H1 (cell line): ENCODE results near the gene FOXO6. TPM values are rescaled to one million over a fixed set of nuclear protein-coding genes. Genes with fewer than 3 reads are reported as not detected.

Source experiments
- CTCF ChIA-PET: fragments of 300-600 bp; sonication (Branson Sonifier 250); formaldehyde crosslinking; loops from one replicate; lab custom pipeline; 2021; ENCODE audit not compliant: partially characterized antibody; lab: Charles Lee
- POLR2A ChIA-PET: fragments of 300-600 bp; sonication (Branson Sonifier 250); formaldehyde crosslinking; loops from one replicate; lab custom pipeline; 2021; ENCODE audit warnings: inconsistent platforms; ENCODE audit not compliant: partially characterized antibody; lab: Charles Lee
- DNase-seq, 2 experiments: peaks; one replicate each; pipeline versions ENCODE4 v3.0.0 to v3.0.0-alpha.2; 2010 to 2022; ENCODE audit warnings: low spot score in 2 of 2, low read depth in 1 of 2, mixed read lengths in 1 of 2
- FAIRE-seq: peaks from 2 replicates; lab custom pipeline; 2011; peaks lifted over from hg19 to GRCh38; lab: Jason Lieb, UNC
- H2AFZ ChIP-seq: 2 replicates; pipeline ENCODE4 v1.8.1; 2012; ENCODE audit warnings: low read length, inconsistent platforms
- H2AK5ac ChIP-seq: 2 replicates; pipeline ENCODE4 v1.6.1; 2013; ENCODE audit warnings: low read depth, low read length
- H2BK120ac ChIP-seq: replicated peaks from 2 replicates; pipeline ENCODE3; 2013; ENCODE audit warnings: low read depth, low read length, inconsistent platforms
- H2BK12ac ChIP-seq: 2 replicates; pipeline ENCODE4 v1.6.1; 2013; ENCODE audit warnings: low read depth, low read length
- H2BK15ac ChIP-seq: 2 replicates; pipeline ENCODE4 v1.6.1; 2013; ENCODE audit warnings: low read length
- H2BK20ac ChIP-seq: 2 replicates; pipeline ENCODE4 v1.6.1; 2013; ENCODE audit warnings: low read length
- H2BK5ac ChIP-seq: 2 replicates; pipeline ENCODE4 v1.6.1; 2013; ENCODE audit warnings: low read depth, low read length
- H3K14ac ChIP-seq: 2 replicates; pipeline ENCODE4 v1.6.1; 2013; ENCODE audit warnings: inconsistent platforms; ENCODE audit not compliant: insufficient read length
- H3K18ac ChIP-seq: 2 replicates; pipeline ENCODE4 v1.6.1; 2013; ENCODE audit warnings: low read length; ENCODE audit errors: extremely low read depth
- H3K23ac ChIP-seq: 2 replicates; pipeline ENCODE4 v1.6.1; 2013; ENCODE audit warnings: inconsistent platforms; ENCODE audit not compliant: insufficient read length
- H3K23me2 ChIP-seq: 2 replicates; pipeline ENCODE4 v1.6.1; 2013; ENCODE audit warnings: low read depth, low read length
- H3K27ac ChIP-seq: 2 replicates; pipeline ENCODE4 v1.6.1; 2011; ENCODE audit warnings: low read depth, low read length, inconsistent platforms
- H3K27me3 ChIP-seq, 4 experiments: replicated peaks in 1 of 4; 1 replicate in 1 of 4; 2 replicates in 3 of 4; pipeline versions ENCODE4 v1.6.1 to v1.8.1; 2011 to 2013; ENCODE audit warnings: low read length in 3 of 4, mild to moderate bottlenecking in 3 of 4, inconsistent platforms in 2 of 4, mixed read lengths in 2 of 4, moderate library complexity in 1 of 4; ENCODE audit not compliant: control insufficient read depth in 3 of 4, insufficient read depth in 3 of 4; ENCODE audit errors: extremely low read depth in 1 of 4
- H3K36me3 ChIP-seq, 4 experiments: 2 replicates each; pipeline versions ENCODE4 v1.6.1 to v1.8.1; 2011 to 2013; ENCODE audit warnings: mild to moderate bottlenecking in 4 of 4, low read length in 3 of 4, moderate library complexity in 2 of 4, control low read depth in 1 of 4, inconsistent platforms in 1 of 4; ENCODE audit not compliant: insufficient read depth in 4 of 4, control insufficient read depth in 2 of 4
- H3K4ac ChIP-seq: replicated peaks from 2 replicates; pipeline ENCODE3; 2013; ENCODE audit warnings: low read length, low read depth, mixed read lengths, inconsistent platforms; ENCODE audit not compliant: insufficient read length
- H3K4me1 ChIP-seq, 4 experiments: replicated peaks in 1 of 4; 1 replicate in 1 of 4; 2 replicates in 3 of 4; pipeline versions ENCODE4 v1.6.1 to v1.8.1; 2011 to 2013; ENCODE audit warnings: low read length in 3 of 4, inconsistent platforms in 2 of 4, mixed read lengths in 1 of 4; ENCODE audit not compliant: insufficient read depth in 4 of 4, control insufficient read depth in 3 of 4
- H3K4me2 ChIP-seq, 2 experiments: 2 replicates each; pipeline versions ENCODE4 v1.6.1 to v1.8.1; 2011 to 2013; ENCODE audit warnings: low read depth in 2 of 2, low read length in 2 of 2, control low read depth in 1 of 2, inconsistent platforms in 1 of 2, mild to moderate bottlenecking in 1 of 2; ENCODE audit not compliant: insufficient read depth in 1 of 2
- H3K4me3 ChIP-seq, 4 experiments: fragments of 200-600, 300-600 bp in 1 of 4; sonication (generic), shearing (Covaris generic), sonication (Bioruptor Twin) in 1 of 4; 2 replicates each; pipeline versions ENCODE4 v1.5.1 to v1.8.1; 2011 to 2016; ENCODE audit warnings: low read length in 4 of 4, low read depth in 3 of 4, control low read depth in 2 of 4, inconsistent platforms in 2 of 4, mild to moderate bottlenecking in 2 of 4, mixed read lengths in 1 of 4, moderate library complexity in 1 of 4; ENCODE audit not compliant: insufficient read depth in 2 of 4; ENCODE audit errors: extremely low read depth in 1 of 4
- H3K56ac ChIP-seq: replicated peaks from 2 replicates; pipeline ENCODE3; 2013; ENCODE audit warnings: low read depth, mild to moderate bottlenecking, mixed read lengths, low read length, inconsistent platforms; ENCODE audit not compliant: insufficient read length
- H3K79me1 ChIP-seq: 2 replicates; pipeline ENCODE4 v1.6.1; 2013; ENCODE audit warnings: low read depth, low read length, control low read depth
- H3K79me2 ChIP-seq, 2 experiments: 2 replicates each; pipeline versions ENCODE4 v1.6.1 to v1.8.1; 2012 to 2013; ENCODE audit warnings: low read length in 2 of 2, mild to moderate bottlenecking in 2 of 2, inconsistent platforms in 1 of 2; ENCODE audit not compliant: insufficient read depth in 2 of 2, control insufficient read depth in 1 of 2
- H3K9ac ChIP-seq, 4 experiments: replicated peaks in 1 of 4; 1 replicate in 1 of 4; 2 replicates in 3 of 4; pipeline versions ENCODE4 v1.6.1 to v1.8.1; 2011 to 2013; ENCODE audit warnings: low read depth in 3 of 4, low read length in 3 of 4, control low read depth in 2 of 4, mild to moderate bottlenecking in 2 of 4, moderate library complexity in 2 of 4, inconsistent platforms in 1 of 4; ENCODE audit errors: extremely low read depth in 1 of 4
- H3K9me3 ChIP-seq, 2 experiments: 2 replicates each; pipeline versions ENCODE4 v1.6.1 to v1.8.1; 2012 to 2013; ENCODE audit warnings: mild to moderate bottlenecking in 2 of 2, moderate library complexity in 2 of 2, control low read depth in 1 of 2, inconsistent platforms in 1 of 2, low read depth in 1 of 2, low read length in 1 of 2, mixed read lengths in 1 of 2; ENCODE audit not compliant: insufficient read depth in 2 of 2
- H4K20me1 ChIP-seq, 2 experiments: replicated peaks in 1 of 2; 2 replicates each; pipeline versions ENCODE3 to v1.8.1; 2011 to 2013; ENCODE audit warnings: inconsistent platforms in 2 of 2, low read length in 2 of 2, mild to moderate bottlenecking in 1 of 2; ENCODE audit not compliant: insufficient read depth in 2 of 2, control insufficient read depth in 1 of 2
- H4K5ac ChIP-seq: 2 replicates; pipeline ENCODE4 v1.6.1; 2013; ENCODE audit warnings: low read length, low read depth, mixed read lengths, inconsistent platforms; ENCODE audit not compliant: insufficient read length
- H4K8ac ChIP-seq: 2 replicates; pipeline ENCODE4 v1.8.0; 2013; ENCODE audit warnings: mild to moderate bottlenecking, moderate library complexity, low read length, inconsistent platforms; ENCODE audit not compliant: insufficient read depth; ENCODE audit errors: extremely low read depth
- H4K91ac ChIP-seq: replicated peaks from 2 replicates; pipeline ENCODE3; 2013; ENCODE audit warnings: low read length, mixed read lengths, inconsistent platforms; ENCODE audit not compliant: insufficient read length
- ASH2L ChIP-seq: fragments of 200-600, 300-600 bp; sonication (generic); IDR thresholded peaks from one replicate; pipeline ENCODE4 v1.7.1; 2017; ENCODE audit warnings: low read length
- BACH1 ChIP-seq: IDR thresholded peaks from 2 replicates; pipeline ENCODE4 v1.6.1; 2012; ENCODE audit warnings: low read length, improper control_type of control experiment
- CHD1 ChIP-seq: IDR thresholded peaks from 2 replicates; pipeline ENCODE4 v1.6.1; 2012; ENCODE audit warnings: low read depth, low read length, improper control_type of control experiment
- CTBP2 ChIP-seq: IDR thresholded peaks from 2 replicates; pipeline ENCODE4 v1.7.0; 2011; ENCODE audit warnings: borderline replicate concordance, mild to moderate bottlenecking, moderate library complexity, mixed read lengths, low read length; ENCODE audit not compliant: insufficient read depth, insufficient read length
- EGR1 ChIP-seq: IDR thresholded peaks from 2 replicates; pipeline ENCODE4 v1.6.1; 2011; ENCODE audit warnings: low read depth, low read length, borderline replicate concordance
- MAX ChIP-seq: IDR thresholded peaks from 2 replicates; pipeline ENCODE4 v1.6.1; 2012; ENCODE audit warnings: inconsistent platforms
- SIX5 ChIP-seq: IDR thresholded peaks from 2 replicates; pipeline ENCODE4 v1.6.1; 2011; ENCODE audit warnings: mild to moderate bottlenecking, low read depth, low read length
- WGBS, 2 experiments: shearing (Covaris generic) in 1 of 2; methylation state at CpG; one replicate each; pipeline versions ENCODE4 v1.1.6 to v1.1.7; 2013 to 2015; ENCODE audit warnings: low lambda C conversion rate in 2 of 2, mixed read lengths in 2 of 2, inconsistent platforms in 1 of 2, low coverage in 1 of 2, missing lambda C conversion rate in 1 of 2; ENCODE audit not compliant: insufficient replicate concordance in 2 of 2, insufficient coverage in 1 of 2, insufficient read length in 1 of 2; ENCODE audit errors: extremely low coverage in 1 of 2, missing lambda C conversion rate in 1 of 2; 5-methylcytosine and 5-hydroxymethylcytosine counted together
- polyA plus RNA-seq, 7 experiments: library from polyadenylated mRNA; depleted of rRNA in 3 of 7; stranded (reverse) in 5 of 7; unstranded in 2 of 7; fragments of >200 nt in 5 of 7; fragments of 200-250 nt in 2 of 7; gene quantifications; 1 replicate in 5 of 7; 2 replicates in 1 of 7; 4 replicates in 1 of 7; pipeline versions ENCODE4 v1.2.1 to v1.2.3, GENCODE V29; 2011 to 2013; ENCODE audit warnings: missing spikeins in 2 of 7, mixed read lengths in 2 of 7
- total RNA-seq: library from RNA; stranded (reverse); fragmentation: NEBNext Ultra II Directional; extraction: Animal tissue kit (Norgen Biotek cat#: 25700); gene quantifications from 2 replicates; pipeline ENCODE4 v1.2.1, GENCODE V29; 2021

Gene FOXO6
- total and polyA plus RNA-seq, 2 of the 8 experiments (the other 6 are each of a cell fraction or from before 2014, with no cell fraction given) = 0.59 to 3.0 TPM

GRCh38 chr1:41409825-41410224, 48.6 kb downstream of the FOXO6 start:
- Histone ChIP-seq H3K27me3 (peaks cover 0 to 2% (median 0%) of the 10 kb centered on the region in 4 experiments; a peak in 4 of 7 replicates), H3K4me1 (peaks cover 4 to 16% (median 9%) of the 10 kb centered on the region in 4 experiments), H3K79me2 (no peaks in the 10 kb centered on the region), H3K4ac (no peak overlapping the region), H2AK5ac (no peak overlapping the region), H3K9ac (no peak overlapping the region), H4K8ac (no peak overlapping the region), H2BK120ac (no peak overlapping the region), H3K36me3 (no peaks in the 10 kb centered on the region), H3K9me3 (no peaks in the 10 kb centered on the region), H3K4me3 (no peak overlapping the region), H4K20me1 (no peaks in the 10 kb centered on the region), H3K14ac (no peak overlapping the region), H2BK5ac (no peak overlapping the region), H3K4me2 (no peak overlapping the region), H3K23ac (no peak overlapping the region), H2BK20ac (no peak overlapping the region), H3K79me1 (no peaks in the 10 kb centered on the region), H3K18ac (no peak overlapping the region), H2BK15ac (peak overlapping the region; percentile 81), H4K5ac (no peak overlapping the region), H3K56ac (no peak overlapping the region), H2BK12ac (peak overlapping the region; percentile 41; the same call in 1 of the 2 replicates), H4K91ac (no peak overlapping the region), H2AFZ (no peak overlapping the region), H3K23me2 (no peaks in the 10 kb centered on the region; the same call in 1 of the 2 replicates), H3K27ac (no peak overlapping the region)
- FAIRE-seq (no peak), DNase-seq (no peak)
- POLR2A ChIA-PET = interaction anchor here (1.4 kb wide), 1 partner anchor 13 kb away, joined by 3 read pairs; no protein-coding TSS in a partner anchor
- CTCF ChIA-PET = interaction anchor here (1.0 to 16.3 kb wide), 13 partner anchors 8 to 122 kb away, joined by 3 to 336 read pairs (median 6); partner anchors contain the start of gene FOXO6
- WGBS, 2 experiments = 91% methylated on average over 7 of the region's 7 CpGs; no CpG with 5 or more reads in 1 of the 2 experiments
- TF ChIP-seq MAX (no peak), CHD1 (no peak), BACH1 (no peak), CTBP2 (no peak), EGR1 (no peak), ASH2L (no peak), SIX5 (no peak)
